AG09319 (cell line): ENCODE results near the gene FAM114A2.
A peak's percentile ranks its signal among the peaks of the same experiment; 100 is the strongest.

Source experiments
- DNase-seq: peaks from one replicate; pipeline ENCODE4 v3.0.0-alpha.2; 2010; ENCODE audit warnings: low read depth; ENCODE audit errors: extremely low read depth
- TF ChIP-seq, protein P1 (sequence below): IDR thresholded peaks from 2 replicates; pipeline ENCODE4 v1.5.1; 2011; ENCODE audit warnings: low read depth, mild to moderate bottlenecking, inconsistent platforms, low read length, moderate library complexity

Gene FAM114A2

DNA sequence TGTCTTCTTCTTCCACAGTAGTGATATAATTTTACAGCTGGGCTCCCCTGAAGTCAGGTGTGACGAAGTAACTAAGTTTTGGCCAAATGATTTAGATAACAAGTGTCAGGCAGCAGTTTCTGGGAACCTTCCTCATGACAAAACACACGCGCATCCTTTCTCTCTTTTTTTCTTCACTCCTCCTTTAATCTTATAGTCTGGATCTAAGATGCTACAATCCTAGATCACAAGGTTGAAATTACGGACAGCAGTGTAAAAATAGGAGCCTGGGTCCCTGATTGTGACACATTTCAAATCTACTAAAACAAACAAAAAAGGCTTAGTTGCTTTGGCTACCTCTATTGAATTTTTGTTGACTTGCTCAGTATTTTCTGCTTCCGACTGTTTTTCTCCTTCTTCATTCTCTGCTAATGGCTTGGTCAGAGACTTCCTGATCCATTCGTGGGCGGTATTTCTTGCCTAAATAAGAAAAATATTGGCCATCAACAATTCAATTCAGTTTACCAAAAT is 36.1 kb downstream of the FAM114A2 start:
- TF ChIP-seq, protein P1, sequence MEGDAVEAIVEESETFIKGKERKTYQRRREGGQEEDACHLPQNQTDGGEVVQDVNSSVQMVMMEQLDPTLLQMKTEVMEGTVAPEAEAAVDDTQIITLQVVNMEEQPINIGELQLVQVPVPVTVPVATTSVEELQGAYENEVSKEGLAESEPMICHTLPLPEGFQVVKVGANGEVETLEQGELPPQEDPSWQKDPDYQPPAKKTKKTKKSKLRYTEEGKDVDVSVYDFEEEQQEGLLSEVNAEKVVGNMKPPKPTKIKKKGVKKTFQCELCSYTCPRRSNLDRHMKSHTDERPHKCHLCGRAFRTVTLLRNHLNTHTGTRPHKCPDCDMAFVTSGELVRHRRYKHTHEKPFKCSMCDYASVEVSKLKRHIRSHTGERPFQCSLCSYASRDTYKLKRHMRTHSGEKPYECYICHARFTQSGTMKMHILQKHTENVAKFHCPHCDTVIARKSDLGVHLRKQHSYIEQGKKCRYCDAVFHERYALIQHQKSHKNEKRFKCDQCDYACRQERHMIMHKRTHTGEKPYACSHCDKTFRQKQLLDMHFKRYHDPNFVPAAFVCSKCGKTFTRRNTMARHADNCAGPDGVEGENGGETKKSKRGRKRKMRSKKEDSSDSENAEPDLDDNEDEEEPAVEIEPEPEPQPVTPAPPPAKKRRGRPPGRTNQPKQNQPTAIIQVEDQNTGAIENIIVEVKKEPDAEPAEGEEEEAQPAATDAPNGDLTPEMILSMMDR = no peak
- no peak for DNase-seq

- TF ChIP-seq, protein P1 = no peak
- peak; percentile 28 for DNase-seq
Observed at GRCh38 chr5:154002093-154002492, 36.6 kb downstream of the FAM114A2 start.

- TF ChIP-seq, protein P1 = no peak
- DNase-seq = no peak
Observed at GRCh38 chr5:154000703-154001102, 38.0 kb downstream of the FAM114A2 start.

- TF ChIP-seq, protein P1 = no peak
- no peak for DNase-seq
Observed at GRCh38 chr5:153999995-154000394, 38.7 kb downstream of the FAM114A2 start.

DNA sequence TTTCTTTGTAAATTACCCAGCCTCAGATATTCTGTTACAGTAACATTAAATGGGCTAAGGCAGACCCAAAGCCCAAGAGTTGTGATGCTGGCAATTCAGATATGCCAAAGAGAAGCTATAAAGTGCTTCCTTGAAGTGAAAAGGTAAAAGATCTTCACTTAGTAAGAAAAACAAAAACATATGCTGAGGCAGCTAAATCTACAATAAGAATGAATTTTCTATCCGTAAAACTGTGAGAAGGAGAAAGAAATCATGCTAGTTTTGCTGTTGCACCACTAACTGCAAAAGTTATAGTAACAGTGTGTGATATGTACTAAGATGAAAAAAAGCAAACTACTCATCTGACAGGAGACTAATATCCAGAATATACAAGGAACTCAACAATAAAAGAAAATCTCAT is 39.9 kb downstream of the FAM114A2 start:
- TF ChIP-seq, protein P1 = no peak
- DNase-seq = no peak

DNA sequence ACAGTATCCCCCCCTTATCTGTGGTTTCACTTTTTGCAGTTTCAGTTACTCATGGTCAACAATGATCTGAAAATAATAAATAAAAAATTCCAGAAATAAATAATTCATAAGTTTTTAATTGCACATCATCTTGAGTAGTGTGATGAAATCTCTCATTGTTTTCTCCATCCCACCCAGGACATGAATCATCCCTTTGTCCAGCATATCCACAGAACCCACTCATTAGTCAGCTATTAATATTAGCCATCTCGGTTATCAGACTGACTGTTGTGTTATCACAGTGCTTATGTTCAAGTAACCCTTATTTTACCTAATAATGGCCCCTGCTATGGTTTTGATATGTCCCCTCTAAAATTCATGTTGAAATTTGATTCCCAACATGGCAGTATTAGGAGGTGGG is 40.7 kb downstream of the FAM114A2 start:
- DNase-seq = no peak

GRCh38 chr5:153991168-153991567 is 47.5 kb downstream of the FAM114A2 start:
- DNase-seq = no peak
- TF ChIP-seq, protein P1 = no peak

More for the DNA sequence above, 40.7 kb downstream of the FAM114A2 start:
- TF ChIP-seq, protein P1 = no peak
